HG02759 (cell line): ENCODE results near the gene VIPR2.

Source experiments
- ATAC-seq: cut with Tn5 transposase; IDR thresholded peaks from one replicate; pipeline ENCODE4 v1.9.1; 2021; ENCODE audit warnings: mild to moderate bottlenecking, moderate library complexity; ENCODE audit not compliant: unreplicated experiment

Gene VIPR2

GRCh38 chr7:159121476-159121875 is 23.2 kb downstream of the VIPR2 start:
- ATAC-seq = no peak

- no peak for ATAC-seq
Observed at GRCh38 chr7:159121068-159121467, 23.6 kb downstream of the VIPR2 start.

- ATAC-seq = no peak
Observed at GRCh38 chr7:159120540-159120919, 24.1 kb downstream of the VIPR2 start.

- no peak for ATAC-seq
Observed at GRCh38 chr7:159119851-159120539, 24.7 kb downstream of the VIPR2 start.

- ATAC-seq = no peak
Observed at GRCh38 chr7:159119026-159119741, 25.5 kb downstream of the VIPR2 start.

GRCh38 chr7:159118623-159119022 is 26.0 kb downstream of the VIPR2 start:
- no peak for ATAC-seq

- no peak for ATAC-seq
Observed at GRCh38 chr7:159118197-159118595, 26.5 kb downstream of the VIPR2 start.

- ATAC-seq = no peak
Observed at GRCh38 chr7:159117366-159118196, 27.1 kb downstream of the VIPR2 start.

- no peak for ATAC-seq
Observed at GRCh38 chr7:159116581-159117339, 27.9 kb downstream of the VIPR2 start.

GRCh38 chr7:159115601-159116501 is 28.8 kb downstream of the VIPR2 start:
- ATAC-seq = no peak

GRCh38 chr7:159114981-159115380 is 29.7 kb downstream of the VIPR2 start:
- ATAC-seq = no peak

GRCh38 chr7:159114096-159114495 is 30.6 kb downstream of the VIPR2 start:
- ATAC-seq = no peak

- ATAC-seq = no peak
Observed at GRCh38 chr7:159113056-159113455, 31.6 kb downstream of the VIPR2 start.

GRCh38 chr7:159112136-159113011 is 32.3 kb downstream of the VIPR2 start:
- no peak for ATAC-seq

- no peak for ATAC-seq
Observed at GRCh38 chr7:159109653-159110035, 35.0 kb downstream of the VIPR2 start.

- no peak for ATAC-seq
Observed at GRCh38 chr7:159108941-159109652, 35.6 kb downstream of the VIPR2 start.

- no peak for ATAC-seq
Observed at GRCh38 chr7:159108491-159108890, 36.2 kb downstream of the VIPR2 start.

- no peak for ATAC-seq
Observed at GRCh38 chr7:159107161-159107892, 37.3 kb downstream of the VIPR2 start.
